HepG2 (cell line): ENCODE measurements around the gene ATP1A1. TPM values are rescaled to one million over a fixed set of nuclear protein-coding genes. Genes with fewer than 3 reads are reported as not detected.

Experiments
- FOXA3 ChIP-seq: IDR thresholded peaks from 2 replicates; pipeline ENCODE4 v1.6.1; 2016; ENCODE audit warnings: missing genetic modification reagents, missing compliant biosample characterization
- HMG20A ChIP-seq: IDR thresholded peaks from 2 replicates; pipeline ENCODE4 v1.6.1; 2016; ENCODE audit warnings: borderline replicate concordance
- HNRNPL ChIP-seq: fragments of 200-400 bp; formaldehyde crosslinking; IDR thresholded peaks from 2 replicates; pipeline ENCODE4 v1.6.1; 2017; ENCODE audit warnings: mild to moderate bottlenecking, low read depth, low read length
- PHF21A ChIP-seq: sonication (generic); formaldehyde crosslinking; IDR thresholded peaks from 2 replicates; pipeline ENCODE4 v1.5.0; 2020; ENCODE audit warnings: mild to moderate bottlenecking, missing genetic modification reagents
- RFXANK ChIP-seq: IDR thresholded peaks from 2 replicates; pipeline ENCODE4 v1.6.1; 2016
- SNAPC4 ChIP-seq: sonication (generic); formaldehyde crosslinking; IDR thresholded peaks from 2 replicates; pipeline ENCODE4 v1.4.0; 2020; ENCODE audit warnings: mild to moderate bottlenecking, missing genetic modification reagents
- SOX13 ChIP-seq, 3 experiments: fragments of 450-650 bp in 1 of 3; sonication (generic) in 1 of 3; formaldehyde crosslinking in 1 of 3; IDR thresholded peaks in 2 of 3; conservative IDR thresholded peaks in 1 of 3; 2 replicates each; pipeline versions ENCODE4 v1.5.0 to v1.6.1; 2016 to 2020; ENCODE audit warnings: antibody characterized with exemption in 1 of 3, mild to moderate bottlenecking in 1 of 3, missing compliant biosample characterization in 1 of 3, missing genetic modification reagents in 1 of 3, moderate library complexity in 1 of 3
- SOX6 ChIP-seq, 2 experiments: fragments of 450-650 bp in 1 of 2; sonication (generic) in 1 of 2; formaldehyde crosslinking in 1 of 2; IDR thresholded peaks; 2 replicates each; pipeline versions ENCODE4 v1.4.0 to v1.6.1; 2017 to 2020; ENCODE audit warnings: antibody characterized with exemption in 1 of 2, mild to moderate bottlenecking in 1 of 2, missing genetic modification reagents in 1 of 2
- SRSF9 ChIP-seq: fragments of 200-400 bp; formaldehyde crosslinking; IDR thresholded peaks from 2 replicates; pipeline ENCODE4 v1.6.1; 2018; ENCODE audit warnings: borderline replicate concordance, mild to moderate bottlenecking, low read depth, low read length; ENCODE audit not compliant: insufficient read depth, poor library complexity, severe bottlenecking
- TARDBP ChIP-seq: sonication (generic); formaldehyde crosslinking; IDR thresholded peaks from 2 replicates; pipeline ENCODE4 v1.8.0; 2022; ENCODE audit warnings: mild to moderate bottlenecking, missing genetic modification reagents
- TBX2 ChIP-seq: sonication (generic); formaldehyde crosslinking; IDR thresholded peaks from 2 replicates; pipeline ENCODE4 v1.5.0; 2020; ENCODE audit warnings: missing genetic modification reagents, mild to moderate bottlenecking, borderline replicate concordance
- ZKSCAN5 ChIP-seq: sonication (generic); formaldehyde crosslinking; IDR thresholded peaks from 2 replicates; pipeline ENCODE4 v1.5.1; 2020; ENCODE audit warnings: mild to moderate bottlenecking, missing genetic modification reagents
- ZNF10 ChIP-seq: sonication (generic); formaldehyde crosslinking; IDR thresholded peaks from 2 replicates; pipeline ENCODE4 v1.4.0; 2020; ENCODE audit warnings: mild to moderate bottlenecking, low read depth, missing genetic modification reagents, borderline replicate concordance
- ZNF225 ChIP-seq: sonication (generic); formaldehyde crosslinking; IDR thresholded peaks from 2 replicates; pipeline ENCODE4 v1.4.0; 2020; ENCODE audit warnings: mild to moderate bottlenecking, missing genetic modification reagents
- ZNF326 ChIP-seq: sonication (generic); formaldehyde crosslinking; IDR thresholded peaks from 2 replicates; pipeline ENCODE4 v1.4.0; 2020; ENCODE audit warnings: missing genetic modification reagents, borderline replicate concordance
- ZNF639 ChIP-seq: conservative IDR thresholded peaks from 2 replicates; pipeline ENCODE4 v1.6.1; 2018; ENCODE audit warnings: missing genetic modification reagents
- ZNF691 ChIP-seq: sonication (generic); formaldehyde crosslinking; IDR thresholded peaks from 2 replicates; pipeline ENCODE4 v1.4.0; 2020; ENCODE audit warnings: missing genetic modification reagents, low read depth, mild to moderate bottlenecking, borderline replicate concordance
- ZNF724P ChIP-seq: sonication (generic); formaldehyde crosslinking; IDR thresholded peaks from 2 replicates; pipeline ENCODE4 v1.8.0; 2022; ENCODE audit warnings: missing genetic modification reagents, borderline replicate concordance
- polyA plus RNA-seq, 8 experiments: library from polyadenylated mRNA; depleted of rRNA in 3 of 8; stranded (reverse) in 7 of 8; unstranded in 1 of 8; fragments of >200 nt; fragmentation: Illumina TruSeq in 4 of 8; extraction: Trizol in 4 of 8; gene quantifications; 2 replicates each; pipeline versions ENCODE4 v1.2.1 to v1.2.3, GENCODE V29; 2011 to 2016; ENCODE audit warnings: low read depth in 4 of 8, missing spikeins in 1 of 8, mixed read lengths in 1 of 8; ENCODE audit not compliant: insufficient read depth in 1 of 8
- total RNA-seq, 5 experiments: library from RNA; depleted of rRNA; stranded (reverse); fragments of >200 nt; fragmentation: Illumina TruSeq; extraction: Trizol; gene quantifications; 2 replicates each; pipeline ENCODE4 v1.2.3, GENCODE V29; 2016; ENCODE audit warnings: low read depth in 1 of 5

The ATP1A1 gene
- total and polyA plus RNA-seq, 2 of the 13 experiments (the other 11 are each of a cell fraction or from before 2014, with no cell fraction given) = 280 to 705 TPM

GRCh38 chr1:116433275-116434257, 60.5 kb downstream of the ATP1A1 start (continued):
- TF ChIP-seq SNAPC4 (CRISPR knock-in tag) (no peak), ZNF691 (CRISPR knock-in tag) (peak; percentile 33; the same call in 1 of the 2 replicates), FOXA3 (CRISPR knock-in tag) (peak; percentile 37; the same call in 1 of the 2 replicates), RFXANK (no peak), SRSF9 (no peak), ZKSCAN5 (no peak), SOX6 (IDR thresholded peaks at IDR 0.05) (no peak), SOX6 (CRISPR knock-in tag; IDR thresholded peaks at IDR 0.05) (peak; percentile 91), ZNF10 (CRISPR knock-in tag) (no peak), SOX13 (IDR thresholded peaks at IDR 0.05) (no peak), SOX13 (CRISPR knock-in tag; conservative IDR thresholded peaks at IDR 0.05 in 1 of 2, IDR thresholded peaks at IDR 0.05 in 1 of 2) (peak in 1 of 2 experiments; percentile 91; a peak in 2 of 4 replicates), TBX2 (CRISPR knock-in tag) (peak; percentile 29; the same call in 1 of the 2 replicates), TARDBP (CRISPR knock-in tag) (0 out of 2 replicates have a peak, but pooled peaks have one; percentile 48), ZNF724P (CRISPR knock-in tag) (peak; percentile 37; the same call in 1 of the 2 replicates), PHF21A (CRISPR knock-in tag) (no peak; the same call in 1 of the 2 replicates), ZNF639 (CRISPR knock-in tag) (no peak), HMG20A (CRISPR knock-in tag) (peak; percentile 66), HNRNPL (peak; percentile 99), ZNF326 (CRISPR knock-in tag) (no peak), ZNF225 (CRISPR knock-in tag) (no peak)
